Stimulated activated CD4-positive, alpha-beta T cell treated with anti-CD3 and anti-CD28 coated beads, TNF-alpha, amount 100 ng/mL, for 24 hours (primary cell): ENCODE results near the gene PANX2.

Experiments used
- DNase-seq, 3 experiments: peaks; one replicate each; pipeline ENCODE4 v3.0.0-alpha.2; 2020; ENCODE audit warnings: low read depth in 3 of 3

Gene PANX2

GRCh38 chr22:50171319-50171964 lies 911 bp downstream of the PANX2 start:
- no peak for DNase-seq

DNA sequence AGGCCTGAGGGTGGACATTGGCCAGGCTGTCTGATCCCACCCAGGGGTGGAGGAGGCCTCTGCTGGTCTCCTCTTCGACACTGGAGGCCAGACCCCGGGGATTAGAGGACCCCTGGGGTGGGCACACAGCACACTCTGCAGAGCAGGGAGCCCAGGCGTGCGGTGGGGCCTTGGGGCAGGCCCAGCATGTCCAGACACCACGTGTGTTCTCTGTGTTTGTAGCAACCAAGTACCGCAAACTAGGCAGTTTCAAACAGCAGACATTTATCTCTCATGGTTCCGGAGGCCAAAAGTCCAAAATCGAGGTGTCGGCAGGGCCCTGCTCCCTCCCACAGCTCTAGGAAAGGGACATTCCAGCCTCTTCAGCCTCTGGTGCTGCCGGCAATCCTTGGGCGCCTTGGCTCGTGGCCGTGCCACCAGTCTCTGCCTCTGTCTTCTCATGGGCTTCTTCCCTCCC lies 1.5 kb downstream of the PANX2 start:
- DNase-seq, result no peak

DNA sequence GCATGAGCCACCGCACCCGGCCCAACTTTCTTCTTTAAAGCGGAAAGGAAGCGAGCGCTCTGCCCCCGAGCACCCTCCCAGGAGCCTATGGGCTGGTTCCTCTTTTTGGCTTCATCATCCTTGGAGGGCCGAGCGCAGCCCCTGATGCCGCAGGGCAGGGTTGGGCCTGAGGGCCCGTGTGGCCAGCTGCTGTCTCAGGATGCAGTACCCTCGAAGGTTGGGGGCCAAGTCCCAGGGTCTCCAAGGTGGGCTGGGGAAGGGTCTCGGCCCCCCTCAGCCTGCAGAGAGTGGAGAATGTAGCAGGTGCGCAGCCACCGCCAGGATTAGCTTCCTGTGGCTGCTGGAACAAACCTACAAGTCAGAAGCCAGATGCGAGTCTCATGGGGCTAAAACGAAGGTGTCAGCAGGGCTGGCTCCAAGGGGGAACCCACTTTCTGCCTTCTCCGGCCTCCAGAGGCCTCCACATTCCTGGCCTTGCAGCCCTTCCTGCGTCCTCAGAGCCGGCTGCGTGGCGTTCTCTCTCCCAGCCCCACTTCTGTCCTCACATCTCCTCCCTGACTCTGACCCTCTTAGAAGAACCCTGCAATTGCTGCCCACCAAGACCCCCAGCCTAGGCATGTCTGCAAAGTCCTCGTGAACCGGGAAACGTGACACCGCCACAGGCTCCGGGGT lies 2.9 kb downstream of the PANX2 start:
- no peak for DNase-seq

DNA sequence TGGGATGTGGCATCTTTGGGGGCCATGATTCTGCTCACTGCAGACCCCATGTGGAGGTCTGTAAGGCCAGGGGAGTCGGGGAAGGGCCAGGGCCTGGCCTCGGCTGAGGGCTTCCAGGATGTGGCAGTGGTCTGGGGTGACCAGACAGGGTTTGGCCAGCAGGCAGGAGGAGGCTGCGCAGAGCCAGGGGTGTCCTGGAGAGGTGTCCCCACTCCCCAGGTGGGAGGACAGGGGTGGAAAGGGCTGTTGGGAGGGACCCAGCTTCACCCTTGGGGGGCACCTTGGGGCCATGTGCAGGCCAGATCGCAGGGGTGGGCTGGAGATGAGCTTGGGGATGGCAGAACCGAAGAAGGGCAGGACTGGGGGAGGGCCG lies 3.4 kb downstream of the PANX2 start:
- no peak for DNase-seq

DNA sequence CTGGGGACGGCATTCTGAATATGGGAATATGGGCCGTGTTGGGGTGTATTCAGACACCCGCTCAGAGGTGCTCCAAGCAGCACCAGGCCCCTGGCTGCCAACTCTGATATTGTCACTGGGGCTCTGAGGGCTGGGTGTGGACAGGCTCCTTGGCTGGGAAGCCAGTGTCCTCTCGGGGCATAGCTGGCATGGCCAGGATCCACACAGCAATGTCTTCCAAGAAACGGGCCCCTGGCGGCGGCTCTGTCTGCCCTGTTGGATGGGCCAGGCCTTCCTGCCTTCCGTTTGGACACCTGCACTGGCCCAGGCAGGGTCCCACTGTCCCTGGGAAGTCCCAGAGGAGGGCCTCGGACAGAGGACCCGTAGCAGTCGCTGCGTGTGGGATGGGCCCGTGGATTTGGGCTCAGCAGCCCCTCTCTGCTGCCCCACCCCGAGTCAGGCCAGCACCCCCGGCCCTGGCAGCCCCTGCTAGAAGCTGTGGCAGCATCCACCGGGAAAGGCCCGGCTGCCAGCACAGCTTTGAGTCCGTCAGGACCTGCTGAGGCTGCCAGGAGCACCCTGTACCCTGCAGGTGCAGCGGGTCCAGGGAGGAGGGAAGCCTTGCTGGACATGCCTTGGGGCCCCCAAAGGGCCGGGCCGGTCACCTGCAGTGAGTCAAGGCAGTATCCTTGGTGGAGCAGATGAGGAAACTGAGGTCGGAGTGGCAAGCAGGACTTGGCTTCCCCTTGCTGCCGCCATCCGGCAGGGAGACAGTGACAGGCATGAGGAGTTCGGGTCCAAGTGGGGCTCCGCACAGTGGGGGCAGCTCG lies 4.1 kb downstream of the PANX2 start:
- DNase-seq, result no peak

GRCh38 chr22:50175191-50175461 lies 4.6 kb downstream of the PANX2 start:
- DNase-seq, result no peak

DNA sequence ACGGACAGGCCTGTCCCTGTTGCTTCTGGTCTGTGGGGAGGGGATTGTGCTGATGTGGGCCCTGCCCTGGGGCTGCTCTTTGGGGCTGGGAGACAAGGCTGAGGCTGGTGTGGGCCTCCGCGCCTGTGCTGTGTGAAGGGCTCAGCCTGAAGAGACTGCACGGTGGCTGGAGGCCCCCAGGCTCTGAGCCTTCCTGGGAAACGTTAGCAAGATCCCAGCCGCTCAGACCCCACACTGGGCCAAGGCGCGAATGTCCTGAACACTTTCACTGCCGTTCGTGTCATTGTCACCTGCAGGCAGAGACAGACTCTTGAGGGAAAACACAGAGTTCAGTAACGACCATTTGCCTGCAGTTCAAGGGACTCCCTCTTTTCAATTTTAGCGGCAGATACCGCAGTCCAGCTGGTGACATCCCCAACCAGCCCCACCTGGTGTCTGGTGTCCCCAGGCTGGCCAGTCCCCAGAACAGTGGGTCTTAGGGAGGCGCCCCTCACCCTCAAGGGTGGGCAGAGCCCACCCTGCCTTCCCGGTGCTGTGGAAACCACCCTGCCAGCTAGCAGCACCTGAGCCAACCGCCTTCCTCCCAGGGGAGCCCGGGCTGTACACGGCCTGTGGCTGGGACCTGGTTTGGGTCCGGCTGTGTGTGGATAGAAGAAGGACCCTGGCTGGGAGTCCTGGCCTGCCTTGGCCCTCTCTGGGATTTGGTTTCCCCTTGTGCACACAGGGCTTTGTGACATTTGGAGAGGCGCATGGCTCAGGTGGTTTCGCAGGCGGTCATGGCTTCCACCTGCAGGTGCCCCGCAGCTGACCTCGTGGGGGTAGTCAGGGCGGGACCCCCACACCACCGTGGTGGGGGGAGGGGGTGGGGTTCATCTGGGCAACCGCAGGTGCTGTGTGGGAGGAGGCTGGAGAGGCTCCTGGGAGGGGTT lies 5.7 kb downstream of the PANX2 start:
- DNase-seq, result no peak

GRCh38 chr22:50176850-50177536 lies 6.5 kb downstream of the PANX2 start:
- no peak for DNase-seq

- no peak for DNase-seq
These were observed 7.3 kb downstream of the PANX2 start for GRCh38 chr22:50177537-50178470.

GRCh38 chr22:50178471-50178864 lies 7.9 kb downstream of the PANX2 start:
- DNase-seq, result no peak

GRCh38 chr22:50178871-50179869 lies 8.6 kb downstream of the PANX2 start:
- DNase-seq, result no peak

GRCh38 chr22:50179937-50180726 lies 9.6 kb downstream of the PANX2 start:
- no peak for DNase-seq

DNA sequence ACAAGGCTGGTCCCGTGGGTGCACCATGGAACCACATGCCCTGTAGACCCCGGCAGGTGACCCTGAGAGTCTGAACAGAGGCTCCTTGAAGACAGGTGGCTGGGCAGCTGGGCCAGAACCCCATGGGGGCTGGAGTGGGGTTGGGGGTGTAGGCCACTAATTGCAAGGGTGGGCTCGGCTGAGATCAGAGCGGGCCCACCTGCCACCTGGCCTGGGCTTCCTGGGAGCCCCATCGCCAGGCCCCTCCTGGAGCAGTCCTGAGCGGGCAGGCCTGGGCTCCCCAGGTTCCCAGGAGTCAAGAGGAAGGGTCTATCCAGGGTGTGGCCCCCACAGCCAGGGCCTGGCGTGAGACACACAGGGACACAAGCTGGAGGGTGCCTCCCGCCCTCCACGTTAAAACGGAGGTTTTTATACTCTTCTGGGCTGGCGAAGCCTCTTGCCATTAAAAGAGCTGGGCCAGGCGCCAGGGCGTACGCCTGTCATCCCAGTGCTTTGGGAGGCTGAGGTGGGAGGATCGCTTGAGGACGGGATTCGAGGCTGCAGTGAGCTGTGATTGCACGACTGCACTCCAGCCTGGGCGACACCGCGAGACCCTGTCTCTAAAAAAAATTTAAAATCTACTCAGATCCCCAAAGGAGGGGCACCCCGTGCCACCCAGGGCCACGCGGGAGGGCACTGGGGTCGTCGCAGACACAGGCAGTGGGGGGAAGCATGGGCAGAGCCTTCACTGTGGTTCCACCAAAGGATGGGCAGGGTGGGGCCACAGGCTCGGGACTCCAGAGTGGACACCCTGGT lies 10.4 kb downstream of the PANX2 start:
- DNase-seq, result no peak

DNA sequence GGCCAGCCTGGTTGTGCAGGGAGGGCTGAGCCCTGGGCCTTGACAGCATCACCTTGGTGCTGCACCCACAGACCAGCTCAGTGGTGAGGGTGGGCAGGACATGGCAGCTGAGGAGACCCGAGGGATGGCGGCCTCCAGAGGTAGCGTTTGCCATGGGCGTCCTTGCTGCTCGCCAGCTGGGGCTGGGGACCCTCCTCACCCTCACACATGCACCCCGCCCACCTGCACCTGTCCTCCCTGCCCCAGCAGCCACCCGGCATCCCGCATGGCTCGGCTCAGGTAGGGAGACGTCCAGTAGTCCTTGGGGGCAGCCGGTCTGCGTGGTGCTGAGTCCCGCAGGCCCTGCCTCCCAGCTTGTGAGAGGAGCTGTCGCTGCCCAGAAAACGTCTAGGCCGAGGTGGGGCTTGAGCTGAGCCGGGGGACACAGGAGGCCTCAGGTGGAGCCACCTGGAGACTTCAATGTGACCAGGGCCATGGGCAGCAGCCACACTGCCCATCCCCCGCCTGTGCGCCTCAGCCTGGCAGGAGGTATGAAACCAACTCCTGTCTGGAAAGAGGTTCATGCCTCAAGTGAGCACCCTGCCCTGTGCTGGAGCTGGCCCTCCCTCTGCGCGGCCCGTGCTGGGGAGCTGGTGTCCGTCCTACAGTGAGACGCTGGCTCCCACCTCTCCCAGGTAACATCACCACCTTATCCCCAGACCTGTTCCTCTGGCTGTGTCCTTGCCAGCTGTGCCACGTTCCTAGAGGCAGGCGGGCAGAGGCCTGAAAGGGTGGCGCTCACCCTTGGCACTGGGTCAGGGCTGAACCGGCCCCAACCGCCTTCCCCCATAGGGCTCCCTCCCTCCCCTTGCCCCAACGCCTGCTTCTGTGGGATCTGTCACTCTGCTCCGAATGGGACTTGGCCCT lies 11.9 kb downstream of the PANX2 start:
- DNase-seq, result no peak

DNA sequence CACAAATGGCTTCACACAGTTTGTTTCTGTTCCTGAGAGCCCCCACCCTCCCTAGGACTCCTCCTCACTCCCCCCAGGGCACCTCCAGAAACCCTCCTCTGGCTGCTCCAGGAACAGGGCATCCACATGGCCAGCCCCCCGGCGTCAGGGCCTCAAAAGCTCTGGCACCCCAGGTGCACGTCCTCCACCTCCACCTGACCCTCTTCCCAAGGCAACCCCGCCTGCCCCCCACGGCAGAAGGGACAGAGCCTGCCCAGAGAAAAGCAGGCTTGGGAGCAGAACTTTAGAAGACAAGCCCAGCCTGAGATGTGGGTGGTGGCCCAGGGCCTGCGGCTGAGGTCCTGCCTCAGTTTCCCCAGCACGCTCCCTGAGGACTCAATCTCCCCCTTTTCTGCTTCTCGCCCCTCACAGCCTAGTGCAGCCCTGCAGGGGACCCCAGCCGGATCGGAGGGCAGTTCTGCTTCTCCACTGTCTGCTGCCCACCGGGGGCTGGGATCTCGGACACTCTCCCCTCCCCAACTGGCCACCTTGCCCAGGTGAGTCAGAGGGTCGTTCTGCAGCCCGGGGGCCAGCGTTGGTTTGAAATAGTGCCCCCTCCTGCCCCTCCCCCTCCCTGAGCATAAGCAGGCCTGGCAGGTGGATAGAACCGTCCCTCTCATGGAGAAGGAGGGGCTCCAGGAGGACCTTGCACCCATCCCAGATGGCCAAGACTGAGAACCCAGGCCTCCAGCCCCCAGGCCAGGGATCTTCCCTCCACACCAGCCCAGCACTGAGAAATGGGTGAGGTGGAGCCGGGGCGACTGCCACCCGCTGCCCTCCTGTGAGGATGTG lies 12.8 kb downstream of the PANX2 start:
- DNase-seq, result no peak
